Measurements from ENCODE around the gene TTN.

GRCh38 chr2:178829299-178829960 lies 22.2 kb upstream of the TTN start:
- TF ChIP-seq EZH2 (IDR thresholded peaks at IDR 0.05; ENCODE audit: borderline replicate concordance, low read length) (no peak), CTCF (conservative IDR thresholded peaks at IDR 0.05 in 1 of 2, IDR thresholded peaks at IDR 0.05 in 1 of 2; ENCODE audit: extremely low read depth in 1 of 2, insufficient read depth in 1 of 2, low read depth in 1 of 2, low read length in 2 of 2) (no peak)
